HAP-1 (cell line): Measurements from ENCODE around the gene FAM98A.
A peak's percentile ranks its signal among the peaks of the same experiment; 100 is the strongest.

ENCODE experiments used
- DNase-seq, 2 experiments: peaks; one replicate each; pipeline ENCODE4 v3.0.0-alpha.2; 2016 to 2020; ENCODE audit warnings: low spot score in 2 of 2
- H3K27me3 ChIP-seq: fragments of 250-450 bp; sonication (Bioruptor Pico); 2 replicates; pipeline ENCODE4 v1.5.1; 2020; ENCODE audit warnings: low read depth, mild to moderate bottlenecking, moderate library complexity
- H3K36me3 ChIP-seq: fragments of 250-450 bp; sonication (Bioruptor Pico); replicated peaks from 2 replicates; pipeline ENCODE4 v1.5.1; 2020; ENCODE audit warnings: mild to moderate bottlenecking
- H3K4me1 ChIP-seq: fragments of 250-450 bp; sonication (Bioruptor Pico); 2 replicates; pipeline ENCODE4 v1.5.1; 2020; ENCODE audit warnings: mild to moderate bottlenecking
- H3K4me3 ChIP-seq: fragments of 250-450 bp; sonication (Bioruptor Pico); 2 replicates; pipeline ENCODE4 v1.5.1; 2020; ENCODE audit warnings: mild to moderate bottlenecking, moderate library complexity
- H3K9me3 ChIP-seq: fragments of 250-450 bp; sonication (Bioruptor Pico); 2 replicates; pipeline ENCODE4 v1.5.1; 2020; ENCODE audit warnings: mild to moderate bottlenecking, moderate library complexity
- in situ Hi-C: fragments of 300-500 bp; cut with MboI; formaldehyde crosslinking; loops from 3 replicates; pipeline ENCODE4 v1.14.3; 2020; ENCODE audit warnings: low sequenced_read_pairs, inconsistent platforms, mixed read lengths

FAM98A gene

DNA sequence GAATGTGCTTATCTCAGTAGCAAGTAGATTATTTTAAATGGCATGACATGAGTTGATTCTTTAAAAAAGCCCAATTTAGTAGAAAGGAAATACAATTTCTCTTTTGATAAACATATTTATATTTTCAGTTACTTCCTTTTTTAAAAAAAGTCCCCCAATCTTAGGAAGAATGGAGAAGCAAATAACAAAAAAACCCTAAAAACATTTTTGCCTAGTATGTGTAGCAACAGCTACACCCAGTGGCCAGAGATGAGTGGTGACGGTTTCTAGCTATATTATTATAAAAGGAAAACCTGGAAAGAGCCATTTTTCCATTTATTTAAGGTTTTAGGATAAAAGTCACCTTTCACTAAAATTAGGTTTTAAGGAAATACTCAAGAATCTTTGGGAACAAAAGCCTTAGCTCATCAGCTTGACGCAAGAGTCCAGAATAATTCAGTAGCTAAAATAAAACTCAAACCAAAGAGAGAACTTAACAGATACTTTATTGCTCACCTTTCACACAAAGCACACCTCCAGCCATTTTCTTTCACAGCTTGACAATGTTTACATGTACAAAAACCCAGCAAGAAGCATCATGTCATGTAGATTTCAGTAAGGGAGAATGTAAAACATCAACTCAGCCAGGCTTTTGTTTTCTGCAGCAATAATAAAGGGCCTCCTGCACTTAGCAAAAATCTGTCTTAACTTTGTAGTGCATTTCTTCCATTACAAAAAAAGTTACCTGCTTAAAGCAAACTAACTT, 15.7 kb downstream of the FAM98A start:
- no peaks in the 10 kb centered on the region for H3K4me1 ChIP-seq
- no peaks in the 10 kb centered on the region for H3K27me3 ChIP-seq
- peak; percentile 22 to 26 for DNase-seq
- no peak overlapping the region for H3K4me3 ChIP-seq
- in situ Hi-C loops = loop anchor here (25.0 kb wide), 2 partner anchors 646 to 846 kb away; partner anchors contain the start of gene LTBP1
- no peaks in the 10 kb centered on the region for H3K9me3 ChIP-seq
- H3K36me3 ChIP-seq = peaks cover 29% of the 10 kb centered on the region

DNA sequence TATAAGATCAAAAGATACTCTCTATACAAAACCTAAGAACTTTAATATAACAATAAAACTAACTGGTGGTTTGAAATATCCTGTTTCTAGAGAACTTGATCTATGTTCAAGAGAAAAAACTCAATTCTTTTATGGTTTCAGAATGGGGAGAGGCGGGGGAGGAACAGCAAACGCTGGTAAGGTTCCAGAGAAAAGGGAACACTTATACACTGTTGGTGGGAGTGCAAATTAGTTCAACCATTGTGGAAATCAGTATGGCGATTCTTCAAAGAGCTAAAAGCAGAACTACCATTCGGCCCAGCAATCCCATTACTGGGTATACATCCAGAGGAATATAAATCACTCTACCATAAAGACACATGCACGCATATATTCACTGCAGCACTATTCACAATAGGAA, 17.2 kb downstream of the FAM98A start:
- Histone ChIP-seq H3K36me3 (peaks cover 19% of the 10 kb centered on the region; the same call in 1 of the 2 replicates), H3K27me3 (no peaks in the 10 kb centered on the region), H3K4me3 (no peak overlapping the region), H3K4me1 (peaks cover 6% of the 10 kb centered on the region; the same call in 1 of the 2 replicates), H3K9me3 (no peaks in the 10 kb centered on the region)
- DNase-seq = no peak
- in situ Hi-C loops = loop anchor here (25.0 kb wide), 2 partner anchors 645 to 845 kb away; partner anchors contain the start of gene LTBP1

DNA sequence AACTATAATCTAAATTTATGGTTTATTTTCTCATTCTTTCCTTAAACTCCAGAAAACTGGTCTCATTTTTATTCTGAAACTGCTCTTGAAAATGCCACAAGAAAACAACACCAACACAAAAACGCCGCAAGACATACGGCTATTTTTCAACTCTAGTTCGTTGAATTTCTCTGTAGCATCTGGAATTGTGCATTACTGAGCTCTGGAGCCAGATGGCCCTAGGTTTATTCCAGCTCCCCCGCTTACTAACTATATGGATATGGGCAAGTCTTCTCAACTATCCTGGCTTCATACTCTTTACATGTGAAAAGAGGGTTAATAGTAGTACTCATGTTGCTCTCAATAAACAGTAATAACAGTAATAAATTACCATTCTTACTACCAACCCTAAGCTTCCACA, 19.9 kb downstream of the FAM98A start:
- peaks cover 6% of the 10 kb centered on the region; the same call in 1 of the 2 replicates for H3K4me1 ChIP-seq
- in situ Hi-C loops = loop anchor here (25.0 kb wide), 2 partner anchors 642 to 842 kb away; partner anchors contain the start of gene LTBP1
- no peaks in the 10 kb centered on the region for H3K9me3 ChIP-seq
- DNase-seq = no peak
- no peak overlapping the region for H3K4me3 ChIP-seq
- H3K36me3 ChIP-seq = no peaks in the 10 kb centered on the region; the same call in 1 of the 2 replicates
- H3K27me3 ChIP-seq = no peaks in the 10 kb centered on the region

DNA sequence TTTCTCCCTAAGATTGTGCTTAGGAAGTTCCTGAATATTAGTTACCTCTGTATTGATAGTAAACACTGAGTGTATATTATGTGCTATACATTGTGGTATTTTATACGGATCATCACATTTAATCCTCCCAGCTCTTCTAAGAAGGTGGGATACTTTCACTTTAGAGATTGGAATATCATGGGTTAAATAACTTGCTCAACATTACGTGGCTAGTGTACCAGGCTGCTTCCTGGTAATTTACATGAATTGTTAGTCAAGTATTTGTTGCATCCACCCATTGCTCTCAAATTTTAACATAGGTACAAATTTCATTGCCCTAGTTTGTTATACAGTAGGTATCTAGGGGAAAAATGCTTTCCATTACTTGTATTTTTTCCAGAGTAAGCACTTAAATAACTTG, 21.4 kb downstream of the FAM98A start:
- no peaks in the 10 kb centered on the region for H3K9me3 ChIP-seq
- peaks cover 6% of the 10 kb centered on the region; the same call in 1 of the 2 replicates for H3K4me1 ChIP-seq
- DNase-seq = no peak
- H3K27me3 ChIP-seq = no peaks in the 10 kb centered on the region
- no peak overlapping the region for H3K4me3 ChIP-seq
- no peaks in the 10 kb centered on the region for H3K36me3 ChIP-seq
- in situ Hi-C loops = loop anchor here (25.0 kb wide), 2 partner anchors 640 to 840 kb away; partner anchors contain the start of gene LTBP1

DNA sequence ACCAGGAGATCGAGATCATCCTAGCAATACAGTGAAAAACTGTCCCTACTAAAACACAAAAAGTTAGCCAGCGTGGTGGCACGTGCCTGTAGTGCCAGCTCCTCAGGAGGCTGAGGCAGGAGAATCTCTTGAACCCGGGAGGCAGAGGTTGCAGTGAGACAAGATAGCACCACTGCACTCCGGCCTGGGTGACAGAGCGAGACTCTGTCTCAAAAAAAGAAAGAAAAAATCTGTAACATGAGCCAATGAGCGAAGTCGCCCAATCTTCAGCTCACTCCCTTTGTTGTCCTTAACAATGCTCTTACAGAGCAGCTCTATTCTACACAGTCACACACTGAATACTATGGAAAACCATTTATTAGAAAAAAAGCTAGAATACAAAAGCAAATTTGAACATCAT, 22.0 kb downstream of the FAM98A start:
- DNase-seq = peak; percentile 33 to 49
- peaks cover 6% of the 10 kb centered on the region; the same call in 1 of the 2 replicates for H3K4me1 ChIP-seq
- no peaks in the 10 kb centered on the region for H3K36me3 ChIP-seq
- H3K4me3 ChIP-seq = no peak overlapping the region
- in situ Hi-C loops = loop anchor here (25.0 kb wide), 2 partner anchors 640 to 840 kb away; partner anchors contain the start of gene LTBP1
- no peaks in the 10 kb centered on the region for H3K27me3 ChIP-seq
- H3K9me3 ChIP-seq = no peaks in the 10 kb centered on the region

DNA sequence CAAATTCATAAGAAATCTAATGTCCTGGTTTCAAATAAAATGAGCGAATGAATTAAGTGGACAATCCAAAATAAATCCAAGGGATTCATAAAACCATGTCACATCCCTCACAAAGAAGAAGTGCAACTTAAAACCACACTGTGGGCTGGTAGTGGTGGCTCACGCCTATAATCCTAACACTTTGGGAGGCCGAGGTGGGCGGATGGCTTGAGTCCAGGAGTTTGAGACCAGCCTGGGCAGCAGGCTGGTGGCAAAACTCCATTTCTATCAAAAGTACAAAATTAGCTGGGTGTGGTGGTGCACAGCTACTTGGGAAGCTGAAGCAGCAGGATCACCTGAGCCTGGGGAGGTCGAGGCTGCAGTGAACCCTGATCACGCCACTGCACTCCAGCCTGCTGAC, 25.4 kb downstream of the FAM98A start:
- H3K4me3 ChIP-seq = no peak overlapping the region
- peaks cover 6% of the 10 kb centered on the region; the same call in 1 of the 2 replicates for H3K4me1 ChIP-seq
- H3K9me3 ChIP-seq = no peaks in the 10 kb centered on the region
- in situ Hi-C loops = no loop called here
- H3K27me3 ChIP-seq = no peaks in the 10 kb centered on the region
- no peak for DNase-seq
- H3K36me3 ChIP-seq = no peaks in the 10 kb centered on the region

DNA sequence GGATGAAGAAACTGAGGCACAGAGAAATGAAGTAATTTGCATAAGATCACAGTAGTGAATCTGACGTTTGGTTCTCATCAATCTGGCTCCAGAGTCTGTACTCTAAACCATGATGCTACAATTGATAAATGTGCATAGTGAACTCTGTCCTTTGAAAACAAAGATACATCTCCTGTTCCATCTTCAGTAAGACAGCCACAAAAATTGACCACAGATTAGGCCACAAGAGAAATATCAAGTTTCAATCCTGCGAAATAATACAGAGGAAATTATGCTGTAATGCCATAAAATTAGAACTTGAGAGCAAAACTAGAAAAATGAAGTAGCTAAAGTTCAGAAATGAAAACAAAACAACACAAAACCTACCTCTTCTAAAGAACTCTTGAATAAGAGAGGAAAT, 28.4 kb downstream of the FAM98A start:
- Histone ChIP-seq H3K4me1 (no peaks in the 10 kb centered on the region), H3K9me3 (no peaks in the 10 kb centered on the region), H3K36me3 (no peaks in the 10 kb centered on the region), H3K4me3 (no peak overlapping the region), H3K27me3 (no peaks in the 10 kb centered on the region)
- in situ Hi-C loops = no loop called here
- DNase-seq = no peak

DNA sequence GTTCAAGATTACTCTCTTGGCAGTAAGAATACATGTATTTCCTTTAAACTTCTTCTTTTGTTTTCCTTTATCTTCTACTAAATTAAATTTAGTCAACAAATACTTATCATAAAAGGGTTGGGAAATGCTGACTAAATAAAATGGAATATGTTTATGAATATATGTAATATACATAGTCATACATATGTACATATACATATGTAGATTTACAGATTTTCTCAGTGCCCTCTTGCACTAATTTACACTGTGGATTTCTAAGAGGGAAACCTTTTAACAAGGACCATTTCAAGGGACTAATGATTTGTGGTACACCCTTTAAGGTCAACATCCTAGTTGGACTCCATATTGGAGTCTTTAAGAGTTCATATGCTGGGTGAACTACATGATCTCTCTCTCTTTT, 37.2 kb downstream of the FAM98A start:
- no peak for DNase-seq
- in situ Hi-C loops = no loop called here
- no peaks in the 10 kb centered on the region for H3K36me3 ChIP-seq

DNA sequence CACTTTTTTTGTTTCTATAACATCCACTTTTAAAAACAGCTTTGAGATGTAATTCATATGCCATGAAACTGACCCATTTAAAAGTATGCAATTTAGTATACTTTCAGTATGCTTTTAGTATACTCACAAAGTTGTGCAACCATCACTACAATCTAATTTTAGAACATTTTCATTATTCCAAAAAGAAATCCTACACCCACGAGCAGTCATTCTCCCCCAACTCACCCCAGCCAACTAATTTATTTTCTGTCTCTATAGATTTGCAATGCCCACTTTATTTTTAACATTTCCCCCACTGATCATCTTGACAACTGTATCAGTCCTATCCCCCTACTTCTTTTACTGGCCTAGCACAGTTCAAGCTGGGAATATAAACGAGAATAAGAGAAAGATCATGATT, 39.1 kb downstream of the FAM98A start:
- no peak overlapping the region for H3K4me3 ChIP-seq
- H3K36me3 ChIP-seq = no peaks in the 10 kb centered on the region
- DNase-seq = no peak
- in situ Hi-C loops = no loop called here
- H3K4me1 ChIP-seq = no peaks in the 10 kb centered on the region
- H3K9me3 ChIP-seq = no peaks in the 10 kb centered on the region
- H3K27me3 ChIP-seq = no peaks in the 10 kb centered on the region

More for the DNA sequence above, 37.2 kb downstream of the FAM98A start:
- no peak overlapping the region for H3K4me3 ChIP-seq
- no peaks in the 10 kb centered on the region for H3K9me3 ChIP-seq
- no peaks in the 10 kb centered on the region for H3K4me1 ChIP-seq
- H3K27me3 ChIP-seq = no peaks in the 10 kb centered on the region

DNA sequence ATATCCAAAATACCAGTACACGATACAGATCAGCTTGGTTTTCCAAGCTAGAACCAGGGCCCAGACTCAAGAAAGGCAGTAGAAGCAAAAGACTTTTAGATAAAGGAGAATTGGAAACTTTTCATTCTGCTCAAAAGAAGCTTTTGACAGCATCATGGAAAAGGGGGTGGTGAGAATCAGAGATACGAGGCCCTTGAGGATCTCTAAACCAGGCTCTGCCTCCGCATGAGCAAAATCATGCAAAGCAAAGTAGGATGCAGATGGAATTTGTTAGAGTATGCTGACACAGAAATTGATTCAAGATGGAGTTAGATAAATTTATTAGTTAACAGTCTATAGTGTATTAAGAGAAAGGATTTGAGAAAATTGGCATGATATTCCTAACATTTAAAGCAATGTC, 39.8 kb downstream of the FAM98A start:
- Histone ChIP-seq H3K4me1 (no peaks in the 10 kb centered on the region), H3K36me3 (no peaks in the 10 kb centered on the region), H3K9me3 (no peaks in the 10 kb centered on the region), H3K4me3 (no peak overlapping the region), H3K27me3 (no peaks in the 10 kb centered on the region)
- in situ Hi-C loops = no loop called here
- DNase-seq = no peak

DNA sequence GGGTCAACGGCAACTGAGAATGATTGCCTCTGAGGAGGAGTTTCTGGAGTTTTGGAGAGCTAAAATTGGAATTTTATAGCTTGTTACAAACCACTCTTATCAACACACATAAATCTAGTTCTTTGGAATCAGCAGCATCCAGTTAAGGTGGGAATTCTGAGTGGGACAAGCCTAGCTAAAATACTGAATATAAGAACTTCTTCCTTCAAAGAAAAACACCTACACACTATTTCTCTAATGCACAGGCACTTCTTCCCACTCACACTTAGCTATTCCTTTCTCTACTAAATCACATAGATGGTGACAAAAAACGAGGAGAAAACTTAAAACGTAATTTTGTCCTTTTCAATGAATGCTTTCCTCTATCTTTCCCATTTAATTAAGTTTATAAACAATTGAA, 43.4 kb downstream of the FAM98A start:
- Histone ChIP-seq H3K4me3 (no peak overlapping the region), H3K36me3 (no peaks in the 10 kb centered on the region), H3K27me3 (no peaks in the 10 kb centered on the region), H3K9me3 (no peaks in the 10 kb centered on the region), H3K4me1 (no peaks in the 10 kb centered on the region)
- in situ Hi-C loops = no loop called here
- no peak for DNase-seq

DNA sequence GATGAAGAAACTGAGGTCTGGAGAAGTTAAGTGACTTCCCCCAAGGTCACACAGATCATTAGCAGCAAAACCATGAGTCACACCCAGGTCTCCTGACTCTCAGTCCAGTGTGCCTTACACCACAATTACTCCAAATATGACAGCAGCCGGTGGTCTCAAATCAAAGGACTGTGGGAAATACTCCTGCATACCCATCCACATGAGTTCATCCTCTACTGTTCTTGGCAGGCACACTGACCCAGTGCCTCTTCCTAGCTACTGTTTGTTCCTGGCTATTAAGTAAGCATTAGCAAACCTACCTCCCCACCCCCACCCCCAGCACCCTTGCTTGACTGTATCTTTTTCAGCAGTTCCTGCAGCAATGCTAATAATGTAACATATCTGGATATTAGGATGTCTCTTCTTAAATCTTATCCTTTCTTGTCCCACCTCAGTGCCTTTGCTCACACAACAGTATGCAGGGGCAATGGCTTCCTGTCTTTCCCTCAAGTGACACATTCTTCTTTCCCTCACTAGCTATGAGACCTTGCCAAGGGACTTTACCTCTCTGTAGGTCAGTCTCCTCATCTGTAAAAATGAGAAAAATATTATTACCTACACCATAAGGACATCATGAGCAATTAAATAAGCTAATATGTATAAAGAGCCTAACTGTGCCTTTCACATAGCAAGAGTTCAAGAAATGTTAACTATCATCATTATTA, 46.2 kb downstream of the FAM98A start:
- DNase-seq = no peak
- H3K9me3 ChIP-seq = no peaks in the 10 kb centered on the region
- H3K27me3 ChIP-seq = no peaks in the 10 kb centered on the region
- H3K4me3 ChIP-seq = no peak overlapping the region
- in situ Hi-C loops = no loop called here
- no peaks in the 10 kb centered on the region for H3K36me3 ChIP-seq
- H3K4me1 ChIP-seq = no peaks in the 10 kb centered on the region

DNA sequence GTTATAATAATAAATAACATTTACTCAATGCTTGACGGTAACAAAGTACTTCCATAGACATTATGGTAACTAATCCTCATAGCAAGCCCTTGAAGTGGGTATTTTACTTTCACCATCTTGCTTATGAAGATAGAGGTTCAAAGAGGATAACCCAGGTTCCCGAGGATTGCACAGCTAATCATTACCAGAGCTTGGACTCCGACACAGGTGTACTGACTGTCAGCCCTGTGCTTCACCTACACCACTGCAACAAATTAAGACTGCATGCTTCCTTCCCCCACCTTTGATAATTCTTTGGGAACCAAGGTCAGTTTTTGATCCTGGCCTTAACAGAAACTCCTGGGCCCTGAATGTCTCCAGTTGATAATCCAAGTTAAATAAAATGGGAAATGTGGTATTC, 48.9 kb downstream of the FAM98A start:
- Histone ChIP-seq H3K9me3 (no peaks in the 10 kb centered on the region), H3K4me1 (no peaks in the 10 kb centered on the region), H3K4me3 (no peak overlapping the region), H3K36me3 (no peaks in the 10 kb centered on the region), H3K27me3 (no peaks in the 10 kb centered on the region)
- DNase-seq = no peak
- in situ Hi-C loops = no loop called here

DNA sequence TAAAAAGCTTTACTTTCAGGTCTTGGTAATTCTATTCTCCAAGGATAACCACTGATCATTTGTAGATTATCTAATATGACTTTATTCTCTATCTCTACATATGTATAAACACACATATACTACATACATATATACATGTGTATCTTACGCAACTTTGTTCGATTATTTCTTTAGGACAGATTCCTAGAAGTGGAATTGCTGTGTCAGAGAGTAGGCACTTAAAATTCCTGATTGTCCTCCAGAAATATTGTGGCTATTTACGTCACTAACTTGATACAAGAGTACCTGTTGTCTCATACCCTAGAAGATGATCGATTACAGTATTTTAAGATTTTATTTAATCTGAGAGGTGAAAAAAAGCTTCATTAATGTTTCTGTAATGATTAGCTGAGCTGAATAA, 57.9 kb downstream of the FAM98A start:
- Histone ChIP-seq H3K36me3 (no peaks in the 10 kb centered on the region), H3K4me1 (no peaks in the 10 kb centered on the region), H3K27me3 (no peaks in the 10 kb centered on the region), H3K4me3 (no peak overlapping the region), H3K9me3 (no peaks in the 10 kb centered on the region)
- in situ Hi-C loops = no loop called here
- DNase-seq = no peak
